ENCODE data around the gene TMEM169.
A peak's percentile ranks its signal among the peaks of the same experiment; 100 is the strongest.
"Not testable (repeated sequence)": the region's sequence is repeated elsewhere in the genome, so short reads cannot be mapped to it uniquely, and the experiment has no call there.

Gene TMEM169

GRCh38 chr2:216132585-216132984, 50.9 kb downstream of the TMEM169 start:
- in situ Hi-C loops (cut with HindIII; ENCODE audit: low pct_unique_long_range_greater_than_20kb, low sequenced_read_pairs) = no loop called here

DNA sequence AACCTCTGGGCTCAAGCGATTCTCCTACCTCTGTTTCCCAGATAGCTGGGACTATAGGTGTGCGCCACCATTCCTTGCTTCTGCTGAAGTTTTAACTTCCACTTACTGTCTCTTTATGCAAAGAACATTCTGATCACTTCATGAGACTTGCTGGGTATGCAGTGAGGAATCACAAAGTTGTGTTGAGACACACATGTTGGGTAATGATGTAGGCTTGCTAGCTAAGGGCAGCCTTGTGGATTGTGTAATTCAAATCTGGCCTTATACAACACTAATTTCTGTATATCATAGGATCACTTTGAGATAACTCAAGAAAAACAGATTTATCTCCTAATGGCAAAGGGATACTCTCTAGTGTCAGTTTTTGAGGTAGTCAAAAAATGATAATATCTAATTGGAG, 51.7 kb downstream of the TMEM169 start:
- no peak for TF ChIP-seq JUND (IDR thresholded peaks at IDR 0.05; ENCODE audit: low read depth)
- in situ Hi-C loops (cut with HindIII; ENCODE audit: low pct_unique_long_range_greater_than_20kb, low sequenced_read_pairs) = no loop called here
- no peak for DNase-seq (ENCODE audit: low read depth in 1 of 2, low spot score in 1 of 2)

More at GRCh38 chr2:216132585-216132984, 50.9 kb downstream of the TMEM169 start:
- TF ChIP-seq JUND (IDR thresholded peaks at IDR 0.05; ENCODE audit: low read depth) = no peak
- DNase-seq (ENCODE audit: low read depth in 1 of 2, low spot score in 1 of 2) = no peak

DNA sequence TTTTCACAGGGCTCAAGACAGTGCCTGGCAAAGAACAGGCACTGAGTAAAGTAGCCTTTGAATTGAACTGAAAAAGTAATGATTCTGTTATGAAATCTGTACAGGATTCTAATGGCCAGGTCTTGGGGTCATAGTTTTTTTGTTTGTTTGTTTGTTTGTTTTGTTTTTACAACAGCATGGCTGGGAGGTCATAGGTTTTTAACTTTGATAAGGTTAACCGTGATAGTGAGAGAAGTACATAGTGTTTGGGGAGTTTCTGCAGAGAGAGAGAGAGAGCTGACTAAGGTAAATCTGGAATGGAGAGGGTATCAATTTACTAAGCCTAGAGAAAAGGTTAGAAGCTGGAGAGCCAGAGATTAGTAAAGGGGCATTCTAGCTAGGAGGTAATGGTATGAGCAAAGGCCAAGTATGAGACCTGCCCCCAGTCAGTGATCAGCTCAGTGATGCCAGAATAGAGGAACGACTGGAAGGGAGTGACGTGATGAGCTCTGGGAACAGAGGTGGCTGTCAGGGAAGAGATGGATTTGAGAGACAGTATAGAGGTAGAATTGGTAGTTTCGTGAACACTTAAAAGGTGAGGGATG, 53.3 kb downstream of the TMEM169 start:
- in situ Hi-C loops (cut with HindIII; ENCODE audit: low pct_unique_long_range_greater_than_20kb, low sequenced_read_pairs) = no loop called here
- DNase-seq (ENCODE audit: low read depth in 1 of 2, low spot score in 1 of 2) = no peak
- TF ChIP-seq JUND (IDR thresholded peaks at IDR 0.05; ENCODE audit: low read depth) = no peak

- peak in 1 of 2 experiments; percentile 25 for DNase-seq (ENCODE audit: low read depth in 1 of 2, low spot score in 1 of 2)
- in situ Hi-C loops (cut with HindIII; ENCODE audit: low pct_unique_long_range_greater_than_20kb, low sequenced_read_pairs) = no loop called here
- TF ChIP-seq JUND (IDR thresholded peaks at IDR 0.05; ENCODE audit: low read depth) = no peak
Measured at GRCh38 chr2:216139884-216140283, 58.2 kb downstream of the TMEM169 start.

GRCh38 chr2:216141516-216141915, 59.8 kb downstream of the TMEM169 start:
- DNase-seq (ENCODE audit: low read depth in 1 of 2, low spot score in 1 of 2); in situ Hi-C loops (cut with HindIII; ENCODE audit: low pct_unique_long_range_greater_than_20kb, low sequenced_read_pairs): not testable (repeated sequence)

DNA sequence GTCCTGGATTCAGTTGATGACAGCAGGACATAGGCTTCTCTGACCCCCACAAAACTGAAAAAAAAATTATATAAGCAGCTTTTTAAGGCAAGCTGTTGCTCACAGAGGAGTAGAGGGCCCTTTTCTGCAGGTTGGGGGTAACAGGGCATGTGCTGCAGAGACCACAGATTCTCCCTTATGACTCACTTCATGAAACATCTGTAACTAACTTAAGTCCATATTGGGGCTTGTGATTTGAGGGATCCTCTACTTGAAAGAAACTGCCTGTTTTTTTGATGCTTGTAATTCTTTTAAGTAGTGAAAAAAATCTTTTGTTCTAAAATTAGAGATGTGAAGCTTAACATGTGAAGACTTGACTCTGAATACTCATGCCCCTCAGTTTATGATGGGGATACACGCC, 60.8 kb downstream of the TMEM169 start:
- no peak for TF ChIP-seq JUND (IDR thresholded peaks at IDR 0.05; ENCODE audit: low read depth)
- in situ Hi-C loops (cut with HindIII; ENCODE audit: low pct_unique_long_range_greater_than_20kb, low sequenced_read_pairs) = no loop called here
- DNase-seq (ENCODE audit: low read depth in 1 of 2, low spot score in 1 of 2) = no peak

DNA sequence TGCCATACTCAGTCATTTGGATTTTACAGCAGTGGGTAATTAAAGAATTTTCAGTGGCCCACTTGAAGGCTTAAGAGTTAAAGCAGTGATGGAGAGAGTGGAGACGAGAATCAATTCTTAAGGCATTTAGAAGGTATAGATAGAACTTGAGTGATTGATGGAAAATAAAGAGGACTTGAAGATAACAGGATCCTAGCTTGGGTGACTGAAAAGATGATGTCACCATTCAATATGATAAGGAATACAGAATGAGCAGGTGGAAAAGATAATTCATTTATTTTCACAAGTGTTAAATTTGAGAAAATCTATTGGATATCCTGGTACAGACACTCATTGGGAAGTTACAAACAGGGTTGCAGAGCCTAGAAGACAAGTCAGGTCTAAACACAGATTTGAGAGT, 62.7 kb downstream of the TMEM169 start:
- no peak for DNase-seq (ENCODE audit: low read depth in 1 of 2, low spot score in 1 of 2)
- in situ Hi-C loops (cut with HindIII; ENCODE audit: low pct_unique_long_range_greater_than_20kb, low sequenced_read_pairs) = no loop called here
- TF ChIP-seq JUND (IDR thresholded peaks at IDR 0.05; ENCODE audit: low read depth) = no peak

DNA sequence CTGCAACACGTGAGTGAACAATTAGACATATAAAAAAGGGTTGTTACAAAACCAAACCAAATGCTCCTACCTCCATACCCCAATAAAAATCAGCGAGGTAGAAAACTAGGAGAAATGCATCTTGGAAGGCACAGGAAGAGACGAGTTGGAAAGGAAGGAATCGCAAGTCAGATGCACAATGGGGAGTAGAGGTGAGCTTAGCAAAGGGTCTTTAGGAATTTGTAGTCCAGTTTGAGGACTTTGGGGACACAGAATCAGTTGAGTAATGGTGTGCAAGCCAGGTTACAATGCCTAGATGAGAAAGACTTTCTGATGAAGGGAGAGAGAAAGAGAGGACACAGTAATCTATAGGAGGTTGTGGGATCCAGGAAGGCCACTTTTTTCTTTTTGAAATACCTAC, 63.1 kb downstream of the TMEM169 start:
- no peak for DNase-seq (ENCODE audit: low read depth in 1 of 2, low spot score in 1 of 2)
- in situ Hi-C loops (cut with HindIII; ENCODE audit: low pct_unique_long_range_greater_than_20kb, low sequenced_read_pairs) = no loop called here
- no peak for TF ChIP-seq JUND (IDR thresholded peaks at IDR 0.05; ENCODE audit: low read depth)

GRCh38 chr2:216146573-216146972, 64.9 kb downstream of the TMEM169 start:
- in situ Hi-C loops (cut with HindIII; ENCODE audit: low pct_unique_long_range_greater_than_20kb, low sequenced_read_pairs) = no loop called here
- no peak for DNase-seq (ENCODE audit: low read depth in 1 of 2, low spot score in 1 of 2)
- no peak for TF ChIP-seq JUND (IDR thresholded peaks at IDR 0.05; ENCODE audit: low read depth)

DNA sequence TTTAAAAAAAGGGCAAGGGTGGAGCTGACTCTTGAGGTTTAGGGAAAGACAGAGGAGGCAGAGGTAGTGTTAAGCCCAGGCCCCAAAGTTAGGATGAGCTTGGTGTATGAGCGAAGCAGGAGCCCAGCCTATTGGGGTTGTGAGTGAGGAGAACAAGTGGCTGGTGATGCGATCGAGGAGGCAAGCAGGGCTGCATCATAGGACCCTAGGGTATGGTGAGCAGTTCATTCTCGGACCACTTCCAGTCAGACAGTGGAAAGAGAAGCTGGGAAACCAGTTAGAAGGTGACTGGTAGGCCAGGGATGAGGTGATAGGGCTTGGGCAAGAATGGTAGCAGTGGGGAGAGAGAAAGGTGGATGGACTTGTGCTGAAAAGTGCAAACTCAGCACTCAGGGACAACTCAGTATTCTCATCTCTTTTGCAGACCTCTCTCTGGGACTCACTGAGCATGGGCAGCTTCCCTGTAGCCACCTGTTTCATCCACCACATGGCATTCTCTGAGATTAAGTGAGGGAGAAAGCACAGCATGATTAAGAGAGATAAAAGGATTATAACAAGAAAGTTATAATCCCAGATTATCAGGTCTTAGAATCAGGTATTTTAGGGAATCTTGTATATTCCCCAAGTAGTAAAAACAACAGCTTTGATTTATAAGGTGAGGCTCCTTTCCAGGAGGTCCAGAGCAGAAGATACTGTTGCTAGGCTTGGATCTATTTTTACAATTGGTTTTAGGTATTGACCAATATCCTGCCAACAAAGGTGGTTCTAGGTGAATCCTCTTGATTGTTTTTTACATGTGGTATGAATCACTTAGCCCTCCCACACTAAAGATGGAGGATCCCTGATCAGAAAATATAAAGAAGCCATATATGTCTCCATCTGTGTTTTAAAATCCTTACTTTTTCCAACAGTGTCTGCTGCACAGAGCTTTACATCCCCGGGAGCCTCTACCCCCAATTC, 65.7 kb downstream of the TMEM169 start:
- in situ Hi-C loops (cut with HindIII; ENCODE audit: low pct_unique_long_range_greater_than_20kb, low sequenced_read_pairs) = no loop called here
- TF ChIP-seq JUND (IDR thresholded peaks at IDR 0.05; ENCODE audit: low read depth) = no peak
- no peak for DNase-seq (ENCODE audit: low read depth in 1 of 2, low spot score in 1 of 2)

DNA sequence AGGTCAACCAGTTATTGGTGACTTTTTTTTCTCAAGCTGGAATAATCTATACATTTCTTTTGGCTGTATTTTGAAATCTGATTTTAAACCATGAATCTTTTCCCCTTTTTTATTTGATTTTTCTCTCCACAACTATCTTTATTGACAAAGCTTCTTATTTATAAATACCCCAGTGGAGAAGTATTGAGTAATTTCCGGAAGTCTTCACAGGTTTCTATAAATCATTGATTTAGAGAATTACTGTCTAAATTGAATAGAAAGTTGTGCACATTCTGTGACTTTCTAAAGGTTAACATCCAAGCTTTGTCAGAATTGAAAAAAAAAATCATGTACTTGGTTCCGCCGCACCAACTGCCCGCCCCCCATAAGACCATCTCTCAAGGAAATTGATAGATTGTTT, 67.3 kb downstream of the TMEM169 start:
- no peak for DNase-seq (ENCODE audit: low read depth in 1 of 2, low spot score in 1 of 2)
- in situ Hi-C loops (cut with HindIII; ENCODE audit: low pct_unique_long_range_greater_than_20kb, low sequenced_read_pairs) = no loop called here
- no peak for TF ChIP-seq JUND (IDR thresholded peaks at IDR 0.05; ENCODE audit: low read depth)

- TF ChIP-seq JUND (IDR thresholded peaks at IDR 0.05; ENCODE audit: low read depth) = no peak
- no peak for DNase-seq (ENCODE audit: low read depth in 1 of 2, low spot score in 1 of 2)
- in situ Hi-C loops (cut with HindIII; ENCODE audit: low pct_unique_long_range_greater_than_20kb, low sequenced_read_pairs) = no loop called here
Measured at GRCh38 chr2:216149741-216150140, 68.0 kb downstream of the TMEM169 start.

- DNase-seq (ENCODE audit: low read depth in 1 of 2, low spot score in 1 of 2) = peak in 1 of 2 experiments; percentile 5
- no peak for TF ChIP-seq JUND (IDR thresholded peaks at IDR 0.05; ENCODE audit: low read depth)
- in situ Hi-C loops (cut with HindIII; ENCODE audit: low pct_unique_long_range_greater_than_20kb, low sequenced_read_pairs) = no loop called here
Measured at GRCh38 chr2:216151313-216152025, 69.8 kb downstream of the TMEM169 start.

Measured in T47D (cell line).